GM18511 (cell line): ENCODE data around the gene RNGTT.
"Not testable (repeated sequence)": the region's sequence is repeated elsewhere in the genome, so short reads cannot be mapped to it uniquely, and the experiment has no call there.

Source experiments
- ATAC-seq: cut with Tn5 transposase; IDR thresholded peaks from one replicate; pipeline ENCODE4 v1.9.1; 2021; ENCODE audit warnings: mild to moderate bottlenecking, moderate library complexity; ENCODE audit not compliant: unreplicated experiment

Gene RNGTT

DNA sequence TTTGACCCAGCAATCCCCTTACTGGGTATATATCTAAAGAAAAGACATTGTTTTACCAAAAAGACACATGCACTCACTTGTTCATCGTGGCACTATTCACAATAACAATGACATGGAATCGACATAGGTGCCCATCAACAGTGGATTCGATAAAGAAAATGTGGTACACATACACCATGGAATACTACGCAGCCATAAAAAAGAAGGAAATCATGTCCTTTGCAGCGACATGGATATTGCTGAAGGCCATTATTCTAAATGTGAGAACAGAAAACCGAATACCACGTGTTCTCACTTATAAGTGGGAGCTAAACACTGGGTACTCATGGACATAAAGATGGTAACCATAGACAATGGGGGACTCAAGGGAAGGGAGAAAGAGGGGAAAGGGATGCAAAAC lies 222.3 kb downstream of the RNGTT start:
- no peak for ATAC-seq

DNA sequence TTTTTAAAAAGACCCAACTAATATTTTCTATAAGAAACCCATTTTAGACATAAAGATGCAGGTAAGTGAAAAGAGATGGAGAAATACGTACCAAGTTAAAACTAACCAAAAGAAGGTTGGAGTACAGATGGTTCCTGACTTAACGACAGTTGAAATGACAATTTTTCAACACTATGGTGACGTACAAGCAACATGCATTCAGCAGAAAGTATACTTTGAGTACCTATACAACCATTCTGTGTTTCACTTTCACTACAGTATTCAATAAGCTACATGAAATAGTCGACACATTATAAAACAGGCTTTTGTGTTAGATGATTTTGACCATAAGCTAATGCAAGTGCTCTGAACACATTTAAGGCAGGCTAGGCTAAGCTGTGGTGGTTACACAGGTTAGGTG lies 228.9 kb downstream of the RNGTT start:
- ATAC-seq: no peak

DNA sequence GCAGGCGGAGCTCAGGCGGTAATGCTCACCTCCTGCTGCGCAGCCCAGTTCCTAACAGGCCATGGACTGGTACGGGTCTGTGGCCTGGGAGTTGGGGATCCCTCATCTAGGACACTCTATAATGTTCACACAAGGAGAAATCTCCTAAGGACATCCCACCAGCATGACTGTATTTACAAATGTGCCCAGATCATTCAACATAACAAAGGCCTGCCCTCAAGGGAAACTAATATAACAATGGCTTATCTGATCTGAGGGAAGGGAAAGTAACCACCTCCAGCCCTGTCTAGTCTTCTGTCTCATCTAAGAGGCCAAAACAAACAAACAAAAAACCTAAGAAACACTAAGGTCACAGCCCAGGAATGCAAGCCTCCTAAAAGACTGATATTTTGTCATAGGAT lies 232.8 kb downstream of the RNGTT start:
- ATAC-seq: no peak

DNA sequence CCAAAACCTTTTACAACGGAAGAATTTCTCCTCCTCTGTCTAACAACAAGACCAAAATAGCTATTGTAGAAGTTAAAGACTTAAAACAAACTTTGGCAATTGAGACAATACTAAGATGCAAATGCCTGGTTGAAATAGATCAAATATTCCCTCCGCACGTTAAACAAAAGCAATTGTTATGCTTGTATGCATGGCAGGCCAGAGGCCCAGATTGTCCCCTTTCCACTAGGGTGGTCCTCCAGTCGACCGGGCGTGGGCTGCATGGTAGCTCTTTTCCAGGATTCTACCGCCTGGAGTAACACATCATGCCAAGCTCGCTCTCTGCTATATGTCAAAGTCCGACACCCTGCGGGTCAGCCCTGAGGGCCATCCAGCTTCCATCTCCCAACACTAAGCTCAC lies 234.7 kb downstream of the RNGTT start:
- ATAC-seq: no peak

DNA sequence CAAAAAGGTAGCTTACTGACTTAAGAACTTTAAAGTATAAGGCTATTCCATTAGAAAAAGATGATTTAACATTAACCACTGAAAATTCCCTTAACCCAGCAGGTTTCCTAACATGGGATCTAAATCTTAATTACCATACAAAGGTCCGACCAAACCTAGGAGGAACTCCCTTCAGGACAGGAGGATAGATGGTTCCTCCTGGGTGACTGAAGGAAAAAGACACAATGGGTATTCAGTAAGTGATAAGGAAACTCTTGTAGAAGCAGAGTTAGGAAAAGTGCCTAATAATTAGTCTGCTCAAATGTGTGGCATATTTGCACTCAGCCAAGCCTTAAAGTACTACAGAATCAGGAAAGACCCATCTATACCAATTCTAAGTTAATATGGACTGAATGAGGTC lies 237.0 kb downstream of the RNGTT start:
- ATAC-seq: not testable (repeated sequence)

DNA sequence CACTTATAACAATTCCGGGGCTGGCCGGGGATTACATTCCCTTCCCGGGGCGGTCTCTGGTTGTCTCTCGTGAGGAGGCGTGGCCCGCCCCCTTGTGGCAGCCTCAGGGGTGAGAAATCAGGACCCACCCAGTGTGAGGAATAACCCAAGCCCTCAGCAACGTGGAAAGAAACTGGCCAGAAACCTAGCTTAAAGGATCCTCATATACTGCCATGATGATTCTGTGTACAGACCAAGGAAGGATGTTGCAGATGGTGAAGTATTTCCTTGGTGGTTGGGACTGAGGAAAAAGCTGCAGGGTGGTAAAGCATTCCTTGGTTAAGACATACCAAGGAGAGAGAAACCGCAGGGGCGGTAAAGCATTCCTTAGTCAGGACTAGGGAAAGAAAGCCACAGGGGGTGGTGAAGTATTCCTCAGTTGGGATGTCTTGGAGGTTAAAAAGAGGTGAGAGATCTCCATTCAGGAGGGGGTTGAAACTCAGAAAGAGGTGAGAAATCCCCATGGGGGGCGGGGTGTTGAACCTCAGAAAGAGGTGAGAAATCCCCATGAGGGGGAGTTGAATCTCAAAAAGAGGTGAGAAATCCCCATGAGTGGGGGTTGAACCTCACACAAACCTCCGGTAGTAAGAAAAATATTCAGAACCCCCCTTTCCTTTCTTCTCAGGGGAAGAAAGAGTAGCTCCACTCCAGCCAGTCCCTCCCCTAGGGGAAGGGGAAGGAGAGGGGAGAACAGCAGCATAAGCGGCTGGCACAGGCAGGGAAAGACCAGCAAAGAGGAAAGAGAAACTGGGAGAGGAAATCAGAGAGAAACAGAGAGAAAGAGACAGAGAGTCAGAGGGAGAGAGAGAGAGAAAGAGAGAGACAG lies 238.1 kb downstream of the RNGTT start:
- no peak for ATAC-seq

DNA sequence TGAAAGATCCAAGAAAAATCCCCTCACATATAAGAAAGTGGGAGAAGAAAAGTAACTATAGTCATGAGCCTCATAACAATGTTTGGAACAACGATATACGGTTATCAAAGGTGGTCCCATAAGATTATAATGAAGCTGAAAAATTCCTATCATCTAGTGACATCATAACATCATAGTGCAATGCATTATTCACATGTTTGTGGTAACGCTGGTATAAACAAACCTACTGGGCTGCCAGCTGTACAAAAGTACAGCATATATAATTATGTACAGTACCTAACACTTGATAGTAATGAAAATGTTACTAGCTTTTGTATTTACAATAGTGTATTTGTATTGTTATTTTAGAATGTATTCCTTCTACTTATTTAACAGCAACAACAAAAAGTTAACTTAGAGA lies 240.7 kb downstream of the RNGTT start:
- no peak for ATAC-seq

DNA sequence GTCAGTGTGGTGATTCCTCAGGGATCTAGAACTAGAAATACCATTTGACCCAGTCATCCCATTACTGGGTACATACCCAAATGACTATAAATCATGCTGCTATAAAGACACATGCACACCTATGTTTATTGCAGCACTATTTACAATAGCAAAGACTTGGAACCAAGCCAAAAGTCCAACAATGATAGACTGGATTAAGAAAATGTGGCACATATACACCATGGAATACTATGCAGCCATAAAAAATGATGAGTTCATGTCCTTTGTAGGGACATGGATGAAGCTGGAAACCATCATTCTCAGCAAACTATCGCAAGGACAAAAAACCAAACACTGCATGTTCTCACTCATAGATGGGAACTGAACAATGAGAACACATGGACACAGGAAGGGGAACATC lies 247.0 kb downstream of the RNGTT start:
- ATAC-seq: not testable (repeated sequence)

DNA sequence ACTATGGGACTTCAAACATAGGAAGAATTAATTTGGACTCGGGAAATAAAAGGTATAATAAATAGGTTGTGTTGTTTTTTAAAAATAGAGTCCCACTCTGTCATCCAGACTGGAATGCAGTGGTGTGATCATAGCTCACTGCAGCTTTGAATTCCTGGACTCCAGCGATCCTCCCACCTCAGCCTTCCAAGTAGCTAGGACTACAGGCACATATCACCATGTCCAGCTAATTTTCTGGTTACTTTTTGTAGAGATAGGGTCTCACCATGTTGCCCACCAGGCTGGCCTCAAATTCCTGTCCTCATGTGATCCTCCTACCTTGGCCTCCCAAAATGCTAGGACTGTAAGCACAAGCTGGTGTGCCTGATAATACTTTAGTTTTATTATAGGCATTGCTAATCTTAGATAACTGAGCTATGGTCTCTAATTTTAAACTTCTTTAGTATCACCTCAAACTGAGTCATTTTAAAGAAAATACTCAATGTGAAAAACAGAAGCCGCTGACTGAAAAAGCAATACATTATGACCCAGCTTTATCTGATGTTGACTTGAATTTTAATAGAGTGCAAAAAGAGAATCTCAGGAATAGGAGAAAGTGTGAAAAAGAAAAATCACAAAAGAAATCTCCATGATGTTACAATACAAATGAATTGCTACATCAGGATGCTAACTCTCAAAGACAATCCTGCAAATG lies 251.0 kb downstream of the RNGTT start:
- ATAC-seq: no peak

DNA sequence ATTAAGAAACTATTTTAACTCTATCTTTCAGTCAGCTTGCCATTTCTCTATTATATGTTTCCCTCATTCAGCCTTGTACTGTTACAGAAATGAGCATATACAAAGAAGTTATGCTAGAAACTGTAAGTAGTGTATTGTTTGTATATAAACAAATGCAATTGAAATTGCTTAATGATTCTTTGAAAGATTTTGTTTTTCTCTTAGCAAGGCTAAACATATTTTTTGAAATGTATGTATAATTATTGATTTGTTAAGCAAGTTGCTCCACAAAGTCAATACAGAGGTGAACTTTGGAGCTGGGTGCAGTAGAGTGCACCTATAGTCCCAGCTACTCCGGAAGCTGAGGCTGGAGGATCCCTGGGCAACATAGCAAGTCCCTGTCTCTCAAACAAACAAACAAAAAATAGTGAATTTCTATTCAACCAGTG lies 253.6 kb downstream of the RNGTT start:
- ATAC-seq: no peak

DNA sequence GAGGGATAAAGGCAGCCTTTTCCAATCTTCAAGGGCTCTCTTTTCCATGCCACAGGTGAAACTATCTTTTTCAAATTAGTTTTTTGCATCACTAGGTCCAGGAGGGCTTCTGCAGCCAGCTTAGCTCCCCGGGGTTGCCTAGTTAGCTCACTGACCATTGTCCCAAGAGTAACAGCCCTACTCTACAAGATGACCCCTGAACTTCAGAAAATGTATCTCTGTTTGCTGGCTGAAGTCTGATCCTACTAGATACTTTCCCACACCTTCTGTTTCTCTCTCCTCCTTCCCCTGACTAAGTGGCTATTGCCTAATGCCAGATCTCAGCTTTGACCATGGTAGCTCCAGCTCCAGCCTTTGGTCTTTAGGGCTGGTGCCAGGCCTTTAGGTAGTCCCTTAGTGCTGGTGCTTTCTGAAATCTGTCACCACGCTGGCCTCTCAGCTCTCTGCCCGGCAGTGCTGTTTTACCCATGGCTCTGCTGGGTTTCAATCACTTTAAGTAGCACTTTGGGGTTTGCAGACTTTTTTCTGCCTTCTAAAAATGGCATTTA lies 255.1 kb downstream of the RNGTT start:
- ATAC-seq: no peak

DNA sequence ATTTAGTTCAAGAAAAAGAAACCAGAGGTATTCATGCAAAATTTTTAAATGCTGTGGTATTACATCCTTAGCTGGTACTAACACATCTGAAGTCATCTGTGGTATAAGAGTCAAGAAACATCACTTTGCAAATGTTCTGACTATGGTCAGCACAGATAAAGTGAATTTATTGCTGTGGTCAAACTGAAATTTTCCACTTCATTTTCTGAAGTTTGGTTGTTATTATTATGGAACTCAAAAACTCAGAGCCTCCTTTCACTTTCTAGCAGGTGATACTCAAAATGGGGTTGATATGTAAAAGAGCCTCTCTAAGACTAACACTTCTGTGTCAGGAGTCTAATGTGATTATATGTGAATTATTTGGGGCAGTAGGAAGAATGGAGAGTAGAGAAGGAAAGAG lies 257.8 kb downstream of the RNGTT start:
- ATAC-seq: peak; percentile 91

DNA sequence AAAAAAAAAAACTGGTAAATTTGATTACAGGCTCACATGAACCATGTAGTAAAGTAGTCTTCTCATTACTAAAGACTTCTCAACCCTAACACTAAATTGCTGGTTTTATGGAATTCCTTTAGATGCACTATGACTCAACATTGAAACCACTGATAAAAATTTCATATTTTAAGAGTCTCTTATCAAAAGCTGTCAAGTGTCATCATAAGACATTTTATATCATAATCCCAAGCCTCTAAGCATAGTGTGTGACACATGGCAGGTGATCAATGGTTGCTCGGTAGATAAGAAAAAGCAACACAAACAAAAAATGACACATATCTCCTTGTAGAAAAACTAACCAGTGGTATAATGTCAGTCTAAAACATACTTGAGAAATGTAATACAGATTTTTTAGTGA lies 258.4 kb downstream of the RNGTT start:
- no peak for ATAC-seq

DNA sequence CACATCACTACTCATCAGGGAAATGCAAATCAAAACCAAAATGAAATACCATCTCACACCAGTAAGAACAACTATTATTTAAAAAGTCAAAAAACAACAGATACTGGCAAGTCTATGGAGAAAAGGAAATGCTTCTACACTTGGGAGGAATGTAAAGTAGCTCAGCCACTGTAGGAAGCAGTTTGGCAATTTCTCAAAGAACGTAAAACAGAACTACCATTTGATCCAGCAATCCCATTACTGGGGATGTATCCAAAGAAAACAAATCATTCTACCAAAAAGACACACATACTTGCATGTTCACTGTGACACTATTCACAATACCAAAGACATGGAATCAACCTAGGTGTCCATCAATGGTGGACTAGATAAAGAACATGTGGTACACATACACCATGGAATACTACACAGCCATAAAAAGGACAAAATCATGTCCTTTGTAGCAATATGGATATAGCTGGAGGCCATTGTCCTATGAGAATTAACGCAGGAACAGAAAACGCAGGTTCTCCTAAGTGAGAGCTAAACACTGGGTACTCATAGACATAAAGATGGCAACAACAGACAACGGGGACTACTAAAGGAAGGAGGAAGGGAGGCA lies 260.4 kb downstream of the RNGTT start:
- ATAC-seq: no peak

DNA sequence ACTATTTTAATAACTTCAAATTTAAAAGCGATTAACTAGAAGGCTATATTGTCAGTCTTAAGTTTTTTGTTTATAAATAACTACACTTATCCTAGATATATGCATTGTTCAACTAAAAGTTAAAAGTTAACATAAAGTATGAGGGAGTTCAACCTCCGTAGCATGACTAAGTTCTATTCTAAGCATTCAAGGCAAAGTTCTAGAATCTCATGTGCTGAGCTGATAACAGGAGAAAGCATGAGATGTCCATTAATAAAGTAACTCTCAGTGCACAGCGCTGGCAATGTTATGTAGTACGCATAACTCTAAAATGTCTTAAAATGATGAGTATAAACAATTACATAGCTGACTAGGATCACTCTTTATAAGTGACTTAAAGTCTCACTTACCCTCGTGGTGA lies 264.8 kb downstream of the RNGTT start:
- no peak for ATAC-seq

DNA sequence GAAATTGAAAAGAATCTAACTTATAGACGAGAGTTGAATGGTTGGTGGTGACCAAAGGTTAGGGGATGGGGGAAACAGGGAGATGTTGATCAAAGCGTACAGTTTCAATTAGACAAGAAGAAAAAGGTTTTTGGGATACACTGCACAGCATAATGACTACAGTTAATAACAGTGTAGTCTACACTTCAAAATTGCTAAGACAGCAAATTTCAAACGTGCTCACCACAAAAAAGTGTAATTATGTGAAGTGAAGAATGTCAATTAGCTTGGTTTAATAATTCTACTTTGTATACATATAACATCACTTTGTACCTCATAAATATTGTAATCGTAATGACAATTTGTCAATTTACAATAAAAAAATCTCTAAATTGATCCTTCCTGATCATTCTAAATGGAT lies 267.5 kb downstream of the RNGTT start:
- ATAC-seq: no peak

DNA sequence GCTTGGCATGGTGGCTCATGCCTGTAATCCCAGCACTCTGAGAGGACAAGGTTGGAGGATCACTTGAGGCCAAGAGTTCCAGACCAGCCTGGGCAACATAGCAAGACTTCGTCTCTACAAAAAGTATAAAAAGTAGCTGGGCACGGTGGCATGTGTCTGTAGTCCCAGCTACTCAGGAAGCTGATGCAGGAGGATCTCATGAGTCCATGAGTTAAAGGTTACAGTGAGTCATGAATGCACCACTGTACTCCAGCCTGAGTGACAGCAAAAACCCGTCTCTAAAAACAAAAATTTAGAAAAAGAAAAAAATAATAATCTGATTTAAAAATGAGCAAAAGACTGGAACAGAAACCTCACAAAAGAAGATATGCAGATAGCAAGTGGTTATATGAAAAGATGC lies 279.7 kb downstream of the RNGTT start:
- ATAC-seq: no peak

DNA sequence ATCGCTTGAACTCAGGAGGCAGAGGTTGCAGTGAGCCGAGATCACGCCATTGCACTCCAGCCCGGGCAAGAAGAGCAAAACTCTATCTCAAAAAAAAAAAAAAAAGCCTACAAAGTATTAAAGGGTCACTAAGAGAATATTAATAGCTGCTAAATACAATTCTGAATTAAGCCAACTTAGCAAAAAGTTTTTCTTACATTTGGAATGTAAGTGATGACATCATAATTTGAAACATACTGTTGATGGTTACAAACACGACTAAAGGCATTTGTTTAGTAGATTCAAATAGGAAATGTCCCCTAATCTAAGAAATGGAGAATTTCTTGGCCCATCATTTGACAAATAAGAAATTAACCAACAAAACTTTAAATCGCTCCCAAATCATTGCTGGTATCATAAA lies 282.8 kb downstream of the RNGTT start:
- no peak for ATAC-seq

DNA sequence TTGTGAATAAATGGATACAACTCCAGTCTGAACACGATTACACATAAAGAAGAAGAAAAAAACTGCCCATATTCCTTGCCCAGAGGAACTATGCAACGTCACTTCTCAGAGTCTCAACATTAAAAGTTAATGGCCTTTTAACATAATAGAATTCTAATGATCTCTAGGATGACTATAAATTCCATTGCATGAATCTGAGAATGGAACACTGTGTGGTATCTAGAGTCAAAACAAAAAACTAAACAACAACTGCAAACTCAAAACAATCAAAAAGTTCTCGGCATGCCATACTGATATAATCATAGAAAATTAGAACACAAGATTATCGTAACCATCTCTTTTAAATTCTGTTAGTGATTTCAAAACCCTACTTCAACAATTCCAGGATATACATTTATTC lies 283.6 kb downstream of the RNGTT start:
- ATAC-seq: no peak

DNA sequence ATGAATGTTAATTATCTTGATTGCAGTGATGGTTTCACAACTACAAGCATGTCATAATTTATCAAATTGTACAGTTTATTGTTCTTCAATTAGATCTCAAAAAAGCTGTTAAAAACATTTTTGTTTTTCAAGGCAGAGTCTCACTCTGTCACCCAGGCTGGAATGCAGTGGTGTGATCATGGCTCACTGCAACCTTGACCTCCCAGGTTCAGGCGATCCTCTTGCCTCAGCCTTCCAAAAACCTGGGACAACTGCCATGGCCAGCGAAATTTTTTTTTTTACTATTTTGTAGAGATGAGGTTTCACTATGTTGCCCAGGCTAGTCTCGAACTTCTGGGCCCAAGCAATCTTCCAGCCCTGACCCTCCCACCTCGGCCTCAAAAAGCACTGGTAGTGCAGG lies 286.1 kb downstream of the RNGTT start:
- no peak for ATAC-seq

DNA sequence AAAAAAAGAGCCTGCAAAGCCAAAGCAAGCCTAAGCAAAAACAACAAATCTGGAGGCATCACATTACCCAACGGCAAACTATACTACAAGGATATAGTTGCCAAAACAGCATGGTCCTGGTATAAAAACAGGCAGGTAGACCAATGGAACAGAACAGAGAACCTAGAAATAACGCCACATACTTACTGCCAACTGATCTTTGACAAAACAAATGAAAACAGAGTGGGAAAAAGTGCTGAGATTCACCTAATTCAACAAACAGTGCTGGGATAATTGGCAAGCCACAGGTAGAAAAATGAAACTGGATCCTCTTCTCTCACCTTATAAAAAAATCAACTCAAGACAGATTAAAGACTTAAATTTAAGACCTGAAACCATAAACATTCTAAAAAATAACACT lies 291.8 kb downstream of the RNGTT start:
- ATAC-seq: no peak

DNA sequence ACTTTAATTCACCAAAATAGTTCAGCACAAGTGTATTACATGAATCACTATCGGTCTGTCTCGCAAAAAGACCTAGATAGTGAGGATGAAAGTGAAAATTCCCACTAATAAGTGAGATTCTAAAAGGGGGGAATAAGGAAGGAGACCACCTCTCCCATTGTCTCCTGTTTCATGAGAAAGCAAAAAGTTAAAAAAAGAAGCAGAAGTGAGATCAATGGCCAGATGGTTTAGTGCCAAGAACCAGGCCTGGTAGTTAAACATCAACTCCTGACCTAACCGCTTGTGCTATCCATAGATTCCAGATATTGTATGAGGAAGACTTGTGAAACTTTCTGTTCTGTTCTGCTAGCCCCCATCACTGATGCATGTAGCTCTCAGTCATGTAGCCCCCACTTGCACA lies 293.0 kb downstream of the RNGTT start:
- no peak for ATAC-seq
